ENCODE measurements around the gene ALDH3B2.

Gene ALDH3B2

GRCh38 chr11:67615728-67616430 is 58.5 kb downstream of the ALDH3B2 start:
- no peak for DNase-seq

DNA sequence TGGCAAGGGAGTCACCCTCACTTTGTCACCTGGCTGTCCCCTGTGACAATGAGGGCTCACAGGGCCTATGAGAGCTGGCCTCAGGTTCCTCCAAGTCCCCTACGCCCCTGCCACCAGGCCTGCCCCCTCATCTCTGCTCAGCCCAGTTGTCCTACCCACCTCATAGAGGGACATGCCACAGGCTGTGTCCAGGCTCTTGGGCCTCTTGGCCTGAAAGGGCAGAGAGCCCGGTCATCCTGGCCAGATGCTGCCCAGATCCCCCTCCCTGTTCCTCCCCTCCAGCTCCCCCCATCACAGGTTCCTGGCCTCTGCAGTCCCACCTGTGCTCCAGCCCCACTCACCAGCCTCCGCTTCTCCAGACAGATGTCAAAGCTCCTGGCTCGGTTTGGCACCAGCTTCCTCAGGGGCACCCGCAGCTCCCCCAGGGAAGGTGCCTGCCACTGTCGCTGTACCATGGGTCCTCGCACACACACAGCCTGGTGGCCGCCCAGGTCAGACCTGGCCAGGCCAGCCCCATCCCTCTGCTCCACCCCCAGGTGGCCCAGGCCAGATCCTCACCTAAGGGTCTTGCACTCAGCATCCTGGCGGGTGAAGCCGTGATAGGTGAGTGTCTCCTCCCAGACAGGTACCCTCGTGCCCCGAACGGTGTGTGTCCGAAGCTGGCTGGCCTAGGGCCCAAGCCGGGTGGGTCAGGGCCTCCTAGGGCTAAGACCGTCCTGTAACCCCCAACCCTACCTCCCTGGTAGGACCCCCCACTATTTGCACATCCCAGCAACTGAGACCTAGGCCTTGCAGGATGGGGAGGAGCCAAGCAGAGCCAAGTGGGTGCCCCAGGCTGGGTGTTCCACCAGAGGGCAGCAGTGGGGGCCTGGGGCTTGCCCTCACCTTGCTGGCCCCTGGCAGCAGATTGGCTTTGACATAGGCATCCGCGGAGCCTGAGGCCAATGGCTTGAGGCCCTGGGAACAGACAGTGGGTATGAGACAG is 59.4 kb downstream of the ALDH3B2 start:
- no peak for DNase-seq

- DNase-seq: peak in 10 of 56 donors; percentile 14 to 57 (median 34)
Observed at GRCh38 chr11:67613960-67614715, 60.3 kb downstream of the ALDH3B2 start.

GRCh38 chr11:67613313-67613959 is 61.0 kb downstream of the ALDH3B2 start:
- DNase-seq: no peak

GRCh38 chr11:67612751-67613150 is 61.7 kb downstream of the ALDH3B2 start:
- DNase-seq: no peak
